Measurements from ENCODE around the gene ZPR1. TPM values are rescaled to one million over a fixed set of nuclear protein-coding genes. Genes with fewer than 3 reads are reported as not detected.
"Not testable (repeated sequence)": the region's sequence is repeated elsewhere in the genome, so short reads cannot be mapped to it uniquely, and the experiment has no call there.

Gene ZPR1
- total RNA-seq: 10 to 100 TPM in 3 of 4 donors, 1 to 10 TPM in 1; 4.1 to 43.1 (median 22.3) TPM

GRCh38 chr11:116787786-116788486, at the start of gene ZPR1:
TSS of gene ZPR1 (minus strand) at chr11:116788023. CDS start at chr11:116787990, 33 bp downstream.
- intact Hi-C loops (cut with DNase I; ENCODE audit: low total_unique reads): loop anchor here (10.0 kb wide), 1 partner anchor 317 kb away; no protein-coding TSS in a partner anchor
- H3K36me3 ChIP-seq: no peaks in the 10 kb centered on the region
- peak in 1 of 4 experiments; percentile 16 for TF ChIP-seq CTCF (IDR thresholded peaks at IDR 0.05)
- peak; percentile 33 to 58 for TF ChIP-seq POLR2A (IDR thresholded peaks at IDR 0.05)
- H3K9me3 ChIP-seq: no peaks in the 10 kb centered on the region
- peaks cover 7 to 10% of the 10 kb centered on the region in 2 donors for H3K4me1 ChIP-seq
- H3K27me3 ChIP-seq: no peaks in the 10 kb centered on the region
- peak within 1 kb of the TSS; percentile 76 to 99 for H3K4me3 ChIP-seq
- DNase-seq: peak; percentile 77 to 83
- peak within 1 kb of the TSS; percentile 68 to 79 for H3K27ac ChIP-seq

GRCh38 chr11:116836632-116836991, 48.8 kb upstream of the ZPR1 start:
- Histone ChIP-seq H3K4me3 (no peak overlapping the region), H3K4me1 (peaks cover 0 to 5% of the 10 kb centered on the region in 2 donors), H3K36me3 (no peaks in the 10 kb centered on the region), H3K27ac (peak overlapping the region in 1 of 2 donors; percentile 34), H3K9me3 (no peaks in the 10 kb centered on the region), H3K27me3 (no peaks in the 10 kb centered on the region)
- TF ChIP-seq POLR2A (IDR thresholded peaks at IDR 0.05) (no peak), CTCF (IDR thresholded peaks at IDR 0.05) (no peak)
- no peak for DNase-seq
- intact Hi-C loops (cut with DNase I; ENCODE audit: low total_unique reads): no loop called here

GRCh38 chr11:116835791-116836631, 48.2 kb upstream of the ZPR1 start:
- peaks cover 0 to 5% of the 10 kb centered on the region in 2 donors for H3K4me1 ChIP-seq
- peak; percentile 77 to 82 for DNase-seq
- H3K36me3 ChIP-seq: no peaks in the 10 kb centered on the region
- H3K27me3 ChIP-seq: no peaks in the 10 kb centered on the region
- TF ChIP-seq CTCF (IDR thresholded peaks at IDR 0.05) (peak; percentile 56 to 63 (median 60)), POLR2A (IDR thresholded peaks at IDR 0.05) (peak in 1 of 2 donors; percentile 28)
- peak overlapping the region; percentile 60 to 66 for H3K27ac ChIP-seq
- H3K4me3 ChIP-seq: peak overlapping the region; percentile 22 to 34
- H3K9me3 ChIP-seq: no peaks in the 10 kb centered on the region
- intact Hi-C loops (cut with DNase I; ENCODE audit: low total_unique reads): no loop called here

- H3K36me3 ChIP-seq: no peaks in the 10 kb centered on the region
- intact Hi-C loops (cut with DNase I; ENCODE audit: low total_unique reads): no loop called here
- no peak for DNase-seq
- H3K9me3 ChIP-seq: no peaks in the 10 kb centered on the region
- H3K27ac ChIP-seq: peak overlapping the region; percentile 60 to 66
- no peaks in the 10 kb centered on the region for H3K27me3 ChIP-seq
- H3K4me3 ChIP-seq: peak overlapping the region; percentile 22 to 34
- no peak for TF ChIP-seq CTCF (IDR thresholded peaks at IDR 0.05)
- no peak for TF ChIP-seq POLR2A (IDR thresholded peaks at IDR 0.05)
- peaks cover 0 to 5% of the 10 kb centered on the region in 2 donors for H3K4me1 ChIP-seq
Measured at GRCh38 chr11:116835042-116835772, 47.4 kb upstream of the ZPR1 start.

- H3K4me1 ChIP-seq; H3K4me3 ChIP-seq; H3K27me3 ChIP-seq; H3K27ac ChIP-seq; H3K36me3 ChIP-seq; H3K9me3 ChIP-seq; intact Hi-C loops (cut with DNase I; ENCODE audit: low total_unique reads); DNase-seq: not testable (repeated sequence)
Measured at GRCh38 chr11:116834535-116835041, 46.8 kb upstream of the ZPR1 start.
